Right lobe of liver (tissue), 6 donors: Measurements from ENCODE around the gene NOM1. TPM values are rescaled to one million over a fixed set of nuclear protein-coding genes. Genes with fewer than 3 reads are reported as not detected.
"Not testable (repeated sequence)": the region's sequence is repeated elsewhere in the genome, so short reads cannot be mapped to it uniquely, and the experiment has no call there.

ENCODE experiments used
- ATAC-seq, 4 donors: fragments of 200-7000 bp; cut with Tn5 transposase; one replicate each; pipeline ENCODE4 v1.9.1; 2020; ENCODE audit warnings: mild to moderate bottlenecking in 4 of 4, moderate library complexity in 4 of 4
- DNase-seq, 3 donors: peaks; one replicate each; pipeline ENCODE4 v3.0.0-alpha.2; 2020
- H3K27ac ChIP-seq, 3 donors: fragments of 200-600 bp; one replicate each; pipeline ENCODE4 v1.8.0; 2022
- H3K27me3 ChIP-seq, 2 donors: fragments of 200-600 bp; one replicate each; pipeline ENCODE4 v1.8.0; 2022
- H3K36me3 ChIP-seq, 4 donors: fragments of 200-600 bp; sonication (generic) in 1 of 4; one replicate each; pipeline versions ENCODE4 v1.5.1 to v1.8.0; 2017 to 2022; ENCODE audit warnings: control low read depth in 1 of 4
- H3K4me1 ChIP-seq, 4 donors: fragments of 200-600 bp; sonication (generic) in 1 of 4; one replicate each; pipeline versions ENCODE4 v1.5.1 to v1.8.0; 2017 to 2022; ENCODE audit warnings: control low read depth in 1 of 4
- H3K4me3 ChIP-seq, 3 donors: fragments of 200-600 bp; one replicate each; pipeline ENCODE4 v1.8.0; 2022
- H3K9me3 ChIP-seq, 4 donors: fragments of 200-600 bp; sonication (generic) in 1 of 4; one replicate each; pipeline versions ENCODE4 v1.5.1 to v1.8.0; 2017 to 2022; ENCODE audit warnings: control low read depth in 1 of 4
- POLR2A ChIP-seq: fragments of 450-650 bp; IDR thresholded peaks from one replicate; pipeline ENCODE4 v1.6.1; 2017; ENCODE audit warnings: antibody characterized with exemption, mild to moderate bottlenecking
- WGBS: methylation state at CpG from one replicate; pipeline ENCODE4 v1.1.6; 2018; ENCODE audit warnings: low coverage, low lambda C conversion rate; ENCODE audit not compliant: insufficient coverage; ENCODE audit errors: missing lambda C conversion rate; 5-methylcytosine and 5-hydroxymethylcytosine counted together
- intact Hi-C, 2 donors: fragments of 100-400 bp; cut with DNase I; formaldehyde crosslinking; loops; one replicate each; pipeline versions ENCODE4 v1.11.2 to v1.14.1; 2022
- total RNA-seq, 6 experiments: library from RNA; depleted of rRNA in 2 of 6; stranded (reverse); fragments of >200 nt in 2 of 6; fragmentation: NEBNext Ultra II Directional in 3 of 6; extraction: Animal tissue kit (Norgen Biotek cat#: 25700) in 3 of 6; gene quantifications; one replicate each; pipeline versions ENCODE4 v1.1.0 to v1.2.4, GENCODE V29; 2016 to 2023
- TF ChIP-seq, protein P1 (sequence below), 4 donors: fragments of 200-600 bp in 3 of 4; fragments of 450-650 bp in 1 of 4; IDR thresholded peaks; one replicate each; pipeline versions ENCODE4 v1.5.1 to v1.8.0; 2016 to 2022; ENCODE audit warnings: antibody characterized with exemption in 4 of 4, mild to moderate bottlenecking in 2 of 4
- donor health status: DM: no; HTN: yes; CAD: no.
- donor health status: DM: no; HTN: no; CAD: no.
- donor health status: DM: no; HTN: no; CAD: no.
- donor health status: DM: no; HTN: yes; CAD: no.
- donor health status: DM: no; HTN: yes; CAD: no.

The NOM1 gene
- total RNA-seq, 6 experiments from 2014 or later: 6.1 to 10.2 (median 8.1) TPM

GRCh38 chr7:156950381-156950858, 908 bp downstream of the NOM1 start:
- no peaks in the 10 kb centered on the region for H3K27me3 ChIP-seq
- H3K9me3 ChIP-seq: no peaks in the 10 kb centered on the region
- intact Hi-C loops: no loop called here
- no peak overlapping the region for H3K27ac ChIP-seq
- H3K4me1 ChIP-seq: peaks cover 0 to 19% (median 8%) of the 10 kb centered on the region in 4 donors
- DNase-seq (no peak), ATAC-seq (no peak)
- H3K36me3 ChIP-seq: peaks cover 0 to 28% (median 3%) of the 10 kb centered on the region in 4 donors
- WGBS: 2% methylated on average over 21 of the region's 21 CpGs
- peak overlapping the region; percentile 98 to 100 (median 100) for H3K4me3 ChIP-seq
- TF ChIP-seq, protein P1, sequence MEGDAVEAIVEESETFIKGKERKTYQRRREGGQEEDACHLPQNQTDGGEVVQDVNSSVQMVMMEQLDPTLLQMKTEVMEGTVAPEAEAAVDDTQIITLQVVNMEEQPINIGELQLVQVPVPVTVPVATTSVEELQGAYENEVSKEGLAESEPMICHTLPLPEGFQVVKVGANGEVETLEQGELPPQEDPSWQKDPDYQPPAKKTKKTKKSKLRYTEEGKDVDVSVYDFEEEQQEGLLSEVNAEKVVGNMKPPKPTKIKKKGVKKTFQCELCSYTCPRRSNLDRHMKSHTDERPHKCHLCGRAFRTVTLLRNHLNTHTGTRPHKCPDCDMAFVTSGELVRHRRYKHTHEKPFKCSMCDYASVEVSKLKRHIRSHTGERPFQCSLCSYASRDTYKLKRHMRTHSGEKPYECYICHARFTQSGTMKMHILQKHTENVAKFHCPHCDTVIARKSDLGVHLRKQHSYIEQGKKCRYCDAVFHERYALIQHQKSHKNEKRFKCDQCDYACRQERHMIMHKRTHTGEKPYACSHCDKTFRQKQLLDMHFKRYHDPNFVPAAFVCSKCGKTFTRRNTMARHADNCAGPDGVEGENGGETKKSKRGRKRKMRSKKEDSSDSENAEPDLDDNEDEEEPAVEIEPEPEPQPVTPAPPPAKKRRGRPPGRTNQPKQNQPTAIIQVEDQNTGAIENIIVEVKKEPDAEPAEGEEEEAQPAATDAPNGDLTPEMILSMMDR (IDR thresholded peaks at IDR 0.05): no peak
- no peak for TF ChIP-seq POLR2A

DNA sequence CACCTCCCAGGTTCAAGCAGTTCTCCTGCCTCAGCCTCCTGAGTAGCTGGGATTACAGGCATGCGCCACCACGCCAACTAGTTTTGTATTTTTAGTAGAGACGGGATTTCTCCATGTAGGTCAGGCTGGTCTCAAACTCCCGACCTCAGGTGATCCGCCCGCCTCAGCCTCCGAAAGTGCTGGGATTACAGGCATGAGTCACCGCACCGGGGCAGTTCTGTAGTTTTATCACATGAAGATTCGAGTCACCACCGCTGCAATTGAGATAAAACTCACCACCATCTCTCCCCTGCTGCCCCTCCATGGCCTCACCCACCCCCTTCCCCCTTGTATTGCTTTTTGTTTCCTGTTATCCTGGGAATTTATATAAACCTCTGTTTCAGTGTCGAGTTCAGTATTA, 3.7 kb downstream of the NOM1 start:
- ATAC-seq, H3K27me3 ChIP-seq, DNase-seq, intact Hi-C loops, H3K27ac ChIP-seq, H3K4me3 ChIP-seq, H3K9me3 ChIP-seq: not testable (repeated sequence)
- H3K4me1 ChIP-seq: peaks cover 0 to 19% (median 8%) of the 10 kb centered on the region in 4 donors
- 56% methylated on average over 9 of the region's 12 CpGs for WGBS
- H3K36me3 ChIP-seq: peaks cover 0 to 50% (median 9%) of the 10 kb centered on the region in 4 donors

DNA sequence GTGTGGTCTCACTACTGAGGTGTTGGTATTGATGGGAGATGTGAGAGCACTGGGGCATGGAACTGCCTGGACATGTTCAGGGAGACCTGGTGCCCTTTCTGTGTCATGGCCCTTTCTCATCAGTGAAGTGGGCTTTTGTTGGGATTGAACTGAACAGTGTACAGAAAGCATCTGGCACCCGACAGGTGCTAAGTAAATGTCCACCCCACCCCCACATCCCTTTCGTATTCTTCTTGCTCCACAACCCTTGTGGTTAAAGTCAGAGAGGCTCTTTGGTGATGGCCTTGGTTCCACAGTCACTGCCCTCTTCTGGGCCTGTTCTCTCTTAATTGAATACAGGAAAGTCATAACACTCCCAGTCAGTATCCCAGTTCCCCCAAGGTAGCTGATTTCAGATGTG, 5.4 kb downstream of the NOM1 start:
- Histone ChIP-seq H3K27me3 (no peaks in the 10 kb centered on the region), H3K9me3 (no peaks in the 10 kb centered on the region), H3K27ac (no peak overlapping the region), H3K36me3 (peaks cover under 1 to 65% (median 10%) of the 10 kb centered on the region in 4 donors), H3K4me1 (peaks cover 0 to 19% (median 8%) of the 10 kb centered on the region in 4 donors), H3K4me3 (no peak overlapping the region)
- DNase-seq (no peak), ATAC-seq (no peak)
- 67% methylated on average over 1 of the region's 2 CpGs for WGBS
- intact Hi-C loops: no loop called here
- TF ChIP-seq, protein P1 (IDR thresholded peaks at IDR 0.05): no peak
- no peak for TF ChIP-seq POLR2A

DNA sequence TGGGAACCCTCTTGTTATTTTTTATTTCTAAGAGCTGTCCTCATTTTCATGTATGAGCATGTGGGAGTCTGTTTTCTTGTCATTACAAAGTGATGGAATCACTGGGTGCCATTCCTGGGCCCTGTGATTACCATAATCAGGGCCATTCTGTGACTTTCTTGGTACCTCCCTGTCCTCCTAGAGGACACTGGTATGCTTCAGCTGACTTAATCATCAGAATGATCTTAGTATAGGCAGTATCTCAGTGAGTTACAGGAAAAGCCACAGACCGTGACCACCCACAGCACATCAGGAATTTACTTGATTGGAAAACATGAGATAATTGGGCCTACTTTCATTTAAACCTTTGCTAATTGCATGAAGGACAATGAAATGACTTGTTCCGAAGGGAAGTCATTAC, 7.2 kb downstream of the NOM1 start:
- TF ChIP-seq, protein P1 (IDR thresholded peaks at IDR 0.05): no peak
- TF ChIP-seq POLR2A: no peak
- no peak for DNase-seq
- H3K4me1 ChIP-seq: peaks cover 0 to 4% (median under 1%) of the 10 kb centered on the region in 4 donors
- 88% methylated on average over 2 of the region's 2 CpGs for WGBS
- no peaks in the 10 kb centered on the region for H3K9me3 ChIP-seq
- peaks cover 5 to 81% (median 10%) of the 10 kb centered on the region in 4 donors for H3K36me3 ChIP-seq
- H3K27me3 ChIP-seq: no peaks in the 10 kb centered on the region
- ATAC-seq: no peak
- intact Hi-C loops: no loop called here
- no peak overlapping the region for H3K4me3 ChIP-seq
- no peak overlapping the region for H3K27ac ChIP-seq

DNA sequence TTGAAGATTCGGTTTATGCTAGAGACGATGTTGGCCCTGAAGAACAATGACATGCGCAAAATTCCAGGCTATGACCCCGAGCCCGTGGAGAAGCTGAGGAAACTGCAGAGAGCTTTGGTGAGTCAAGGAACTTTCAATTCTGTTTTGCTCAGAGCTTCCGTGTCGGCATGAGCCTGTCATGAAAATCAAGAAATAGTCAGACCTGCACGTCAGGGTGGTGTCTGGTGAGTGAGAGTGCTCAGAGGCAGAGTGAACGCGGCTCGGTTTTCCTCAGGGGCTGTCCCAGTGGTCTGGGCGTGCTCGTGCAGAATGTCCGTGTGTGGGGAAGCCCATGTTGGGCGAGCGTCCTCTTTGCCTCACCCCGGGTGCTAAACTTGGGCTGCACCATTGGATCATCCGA, 12.6 kb downstream of the NOM1 start:
- no peak overlapping the region for H3K4me3 ChIP-seq
- no peaks in the 10 kb centered on the region for H3K4me1 ChIP-seq
- intact Hi-C loops: no loop called here
- TF ChIP-seq POLR2A: no peak
- TF ChIP-seq, protein P1 (IDR thresholded peaks at IDR 0.05): no peak
- H3K27ac ChIP-seq: no peak overlapping the region
- no peaks in the 10 kb centered on the region for H3K9me3 ChIP-seq
- ATAC-seq (peak in 1 of 4 donors; percentile 25), DNase-seq (no peak)
- peaks cover 5 to 86% (median 21%) of the 10 kb centered on the region in 4 donors for H3K36me3 ChIP-seq
- 90% methylated on average over 7 of the region's 18 CpGs for WGBS
- no peaks in the 10 kb centered on the region for H3K27me3 ChIP-seq
